ENCODE data around the gene USP53.
"Not testable (repeated sequence)": the region's sequence is repeated elsewhere in the genome, so short reads cannot be mapped to it uniquely, and the experiment has no call there.

USP53 gene

DNA sequence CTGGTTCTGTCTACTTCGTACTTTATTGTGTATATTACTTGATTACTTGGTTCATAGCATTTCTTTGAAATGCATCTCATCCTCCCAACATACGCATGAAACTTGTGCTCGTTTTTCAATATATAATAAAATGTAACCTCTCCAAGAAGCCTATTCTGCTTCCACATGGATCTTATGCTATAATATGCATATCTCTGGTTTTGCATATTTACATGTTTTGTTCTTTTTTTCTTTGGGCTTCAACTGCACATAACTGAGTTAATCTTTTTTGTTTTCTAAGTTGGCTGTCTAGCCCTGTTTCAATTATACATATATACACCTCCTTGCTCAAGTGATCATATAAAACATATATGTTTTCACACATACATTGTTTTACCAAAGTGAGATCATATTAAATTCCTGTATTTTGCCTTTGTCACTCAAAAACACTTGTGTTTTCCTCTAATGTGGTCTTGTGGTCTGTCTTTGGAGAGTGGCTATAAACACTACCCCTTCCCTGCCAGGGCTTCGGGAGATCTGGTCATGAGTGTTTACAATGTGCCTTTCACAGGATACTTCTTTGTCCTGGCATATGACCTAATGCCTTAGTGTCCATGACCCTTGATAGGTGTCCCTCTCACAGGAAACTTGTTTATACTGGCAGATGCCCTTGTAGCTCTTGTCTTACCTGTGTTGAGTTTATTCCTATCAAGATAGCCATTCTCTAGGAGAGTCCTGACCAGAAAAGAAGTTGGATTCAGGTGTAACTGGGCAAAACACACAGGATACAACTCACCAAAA, 17.6 kb downstream of the USP53 start:
- no peak for DNase-seq

DNA sequence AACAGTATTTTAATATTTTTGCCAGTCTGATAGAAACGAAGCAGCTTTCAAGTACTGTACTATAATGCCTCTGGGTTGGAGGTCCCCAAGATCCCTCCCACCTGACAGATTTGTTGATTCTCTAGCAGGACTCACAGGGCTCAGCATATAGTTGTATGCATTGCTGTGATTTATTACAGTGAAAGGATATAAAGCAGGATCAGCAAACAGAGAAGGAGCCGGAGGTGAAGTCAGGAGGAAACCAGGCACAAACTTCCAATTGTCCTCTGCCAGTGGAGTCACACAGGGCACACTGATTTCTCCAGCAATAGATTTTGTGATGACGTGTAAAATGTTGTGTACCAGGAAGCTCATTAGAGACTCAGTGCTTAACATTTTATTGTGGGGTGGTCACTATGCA, 19.0 kb downstream of the USP53 start:
- no peak for DNase-seq

GRCh38 chr4:119232286-119232685, 19.8 kb downstream of the USP53 start:
- DNase-seq = no peak

DNA sequence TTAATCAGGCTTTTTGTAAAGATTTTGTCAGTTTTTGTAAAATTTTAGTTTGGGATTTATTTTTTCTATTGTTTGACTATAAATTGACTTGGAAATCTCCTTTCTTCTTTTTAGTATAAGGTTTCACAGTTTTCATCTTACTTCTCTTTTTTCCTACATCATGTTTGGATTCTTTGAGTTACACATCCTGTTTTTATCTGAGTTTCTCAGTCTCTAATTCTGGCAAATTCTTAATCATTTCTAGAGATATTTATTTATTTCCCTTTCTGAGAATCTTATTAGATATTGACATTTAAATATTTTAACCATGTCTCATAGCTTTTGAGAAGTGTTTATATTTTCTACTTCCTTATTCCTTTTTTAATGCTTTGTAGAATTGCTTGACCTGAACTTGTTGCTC, 20.7 kb downstream of the USP53 start:
- DNase-seq = no peak

- no peak for DNase-seq
These were observed 21.2 kb downstream of the USP53 start for GRCh38 chr4:119233750-119234149.

DNA sequence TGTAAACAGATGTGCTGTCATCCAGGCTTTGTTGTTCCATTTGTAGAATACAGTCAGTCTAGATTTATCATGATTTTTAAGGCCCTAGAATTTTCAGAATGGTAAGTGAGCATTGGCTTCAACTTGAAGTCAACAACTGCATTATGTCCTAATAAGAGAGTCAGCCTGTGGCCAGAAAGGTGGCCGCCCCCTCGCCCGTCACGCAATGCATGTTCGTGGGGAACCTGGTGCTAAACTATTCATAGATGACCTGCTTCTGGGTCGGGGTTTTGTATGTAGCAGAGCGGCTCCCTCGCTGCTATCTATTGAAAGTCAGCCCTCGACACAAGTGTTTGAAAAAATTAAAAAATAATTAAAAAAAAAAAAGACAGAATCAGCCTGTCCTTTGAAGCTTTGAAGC, 24.7 kb downstream of the USP53 start:
- no peak for DNase-seq

- DNase-seq = no peak
These were observed 25.1 kb downstream of the USP53 start for GRCh38 chr4:119237642-119238041.

DNA sequence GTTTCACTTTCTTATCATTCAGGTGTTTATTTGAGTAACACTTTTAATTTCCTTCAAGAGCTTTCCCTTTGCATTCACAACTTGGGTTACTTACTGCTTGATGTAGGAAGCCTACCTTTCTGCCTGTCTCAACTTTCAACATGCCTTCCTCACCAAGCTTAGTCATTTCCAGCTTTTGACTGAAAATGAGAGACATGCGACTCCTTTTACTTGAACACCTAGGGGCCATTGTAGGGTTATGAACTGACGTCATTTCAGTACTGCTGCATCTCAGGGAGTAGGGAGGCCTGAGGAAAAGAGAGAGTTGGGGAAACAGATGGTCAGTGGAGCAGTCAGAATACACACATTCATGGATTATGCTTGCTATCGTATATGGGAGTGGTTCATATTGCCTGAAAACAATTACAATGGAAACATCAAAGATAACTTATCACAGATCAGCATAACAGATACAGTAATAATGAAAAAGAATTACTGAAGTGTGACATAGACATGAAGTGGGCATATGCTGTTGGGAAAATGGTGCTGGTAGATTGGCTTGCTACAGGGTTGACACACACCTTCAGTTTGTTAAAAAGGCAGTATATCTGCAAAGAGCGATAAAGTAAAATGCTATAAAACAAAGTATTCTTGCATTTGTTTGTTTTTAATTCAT, 25.7 kb downstream of the USP53 start:
- no peak for DNase-seq

- DNase-seq = no peak
These were observed 27.6 kb downstream of the USP53 start for GRCh38 chr4:119240128-119240527.

DNA sequence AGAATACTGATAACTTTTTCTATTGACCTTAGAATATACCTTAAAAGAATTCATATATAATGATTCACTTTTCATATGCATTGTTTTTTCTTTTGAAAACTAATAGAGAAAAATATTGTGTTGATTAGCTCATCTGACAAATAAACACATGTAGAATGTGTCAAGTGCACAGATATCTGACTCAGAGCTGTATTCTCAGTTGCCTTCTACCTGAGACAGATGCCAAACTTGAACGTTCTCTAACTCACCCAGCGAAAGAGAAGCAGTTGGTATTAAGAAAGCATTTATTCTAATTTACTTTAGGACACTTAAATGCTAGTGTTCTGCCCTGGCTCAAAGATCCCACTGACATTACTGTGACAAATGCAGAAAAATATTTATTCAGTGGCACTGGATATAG, 28.1 kb downstream of the USP53 start:
- DNase-seq = no peak

- no peak for DNase-seq
These were observed 29.9 kb downstream of the USP53 start for GRCh38 chr4:119242417-119242816.

DNA sequence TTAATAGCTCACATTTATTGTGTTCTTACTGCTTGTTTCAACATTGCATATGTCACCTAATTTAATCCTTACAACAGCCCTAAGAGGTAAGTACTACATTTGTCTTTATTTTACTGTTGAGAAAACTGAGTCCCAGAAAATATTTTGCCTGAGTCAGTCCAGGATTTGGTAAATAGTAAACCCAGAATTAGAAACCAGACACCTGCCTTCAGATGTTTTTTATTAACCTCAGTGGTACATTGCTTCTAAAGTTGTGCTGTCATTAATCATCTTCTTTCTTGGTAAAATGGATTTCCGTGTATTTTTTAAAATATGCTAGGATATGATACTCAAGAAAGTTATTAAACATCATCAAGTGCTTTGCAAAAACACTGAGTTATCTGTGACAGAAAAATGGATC, 31.4 kb downstream of the USP53 start:
- DNase-seq = no peak

DNA sequence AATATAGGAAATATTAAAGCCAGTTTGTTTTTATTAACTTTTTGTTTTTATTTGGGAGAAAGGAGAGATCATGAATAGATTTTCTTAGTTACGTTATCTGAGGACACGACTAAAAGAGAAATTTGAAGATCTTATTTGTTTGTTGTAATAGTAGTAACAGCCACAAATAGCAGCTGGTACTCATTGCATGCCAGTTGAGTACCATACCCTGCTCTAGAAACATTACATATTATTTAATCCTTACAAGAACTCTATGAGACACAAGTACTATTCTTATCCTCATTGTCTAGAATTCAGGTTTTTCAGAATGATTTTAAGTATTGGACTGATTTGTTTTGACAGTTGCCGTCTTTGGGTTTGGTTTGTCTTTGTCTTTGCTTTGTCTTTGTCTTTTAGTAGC, 31.8 kb downstream of the USP53 start:
- DNase-seq = no peak

DNA sequence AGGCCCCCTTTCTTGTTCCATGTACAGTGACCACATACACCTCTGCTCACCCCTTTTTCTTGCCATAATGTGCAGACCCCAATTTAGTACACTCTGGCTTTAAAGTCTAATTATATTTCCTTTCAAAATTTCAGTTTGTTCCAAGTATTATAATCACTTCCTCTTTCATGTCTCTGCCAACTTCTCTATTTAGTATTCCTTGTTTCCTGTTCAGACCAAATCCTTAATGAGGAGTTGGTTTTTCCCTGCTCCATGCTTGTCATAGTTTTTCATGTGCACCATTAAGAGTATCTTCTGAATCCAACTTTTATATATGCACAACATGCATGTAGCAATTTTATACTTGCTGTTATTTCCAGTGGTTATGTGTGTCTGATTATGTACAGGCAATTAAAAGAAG, 32.3 kb downstream of the USP53 start:
- no peak for DNase-seq

DNA sequence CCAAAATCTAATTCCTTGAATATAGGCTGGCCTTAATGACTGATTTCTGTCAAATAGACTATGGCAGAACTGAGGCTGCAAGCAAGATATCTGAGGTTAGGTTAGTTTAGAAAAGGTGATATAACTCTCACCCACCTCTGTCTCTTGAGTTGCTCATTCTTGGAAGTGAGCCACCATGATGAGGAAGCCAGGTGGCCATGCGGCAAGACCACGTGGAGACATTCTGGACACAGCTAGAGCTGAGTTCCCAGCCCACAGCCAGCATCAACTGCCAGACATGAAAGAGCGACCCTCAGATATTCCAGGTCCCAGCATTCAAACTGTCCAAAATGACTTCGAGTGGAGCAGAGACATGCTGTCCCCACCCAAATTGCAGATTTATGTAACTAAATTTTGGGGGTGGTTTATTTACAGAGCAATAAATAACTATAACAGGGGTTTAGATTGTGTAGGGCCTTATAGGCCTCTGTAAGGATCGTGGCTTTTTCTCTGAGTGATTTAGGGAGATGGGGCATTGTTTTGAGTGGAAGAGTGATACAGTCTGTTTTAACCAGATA, 33.7 kb downstream of the USP53 start:
- DNase-seq = no peak

DNA sequence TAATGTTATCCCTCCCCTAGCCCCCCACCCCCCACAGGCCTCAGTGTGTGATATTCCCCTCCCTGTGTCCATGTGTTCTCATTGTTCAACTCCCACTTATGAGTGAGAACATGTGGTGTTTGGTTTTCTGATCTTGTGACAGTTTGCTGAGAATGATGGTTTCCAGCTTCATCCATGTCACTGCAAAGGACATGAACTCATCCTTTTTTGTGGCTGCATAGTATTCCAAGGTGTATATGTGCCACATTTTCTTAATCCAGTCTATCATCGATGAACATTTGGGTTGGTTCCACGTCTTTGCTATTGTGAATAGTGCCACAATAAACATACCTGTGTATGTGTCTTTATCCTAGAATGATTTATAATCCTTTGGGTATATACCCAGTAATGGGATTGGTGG, 38.5 kb downstream of the USP53 start:
- DNase-seq = not testable (repeated sequence)

- not testable (repeated sequence) for DNase-seq
These were observed 42.7 kb downstream of the USP53 start for GRCh38 chr4:119255223-119255622.

GRCh38 chr4:119260528-119260927, 48.0 kb downstream of the USP53 start:
- DNase-seq = no peak

DNA sequence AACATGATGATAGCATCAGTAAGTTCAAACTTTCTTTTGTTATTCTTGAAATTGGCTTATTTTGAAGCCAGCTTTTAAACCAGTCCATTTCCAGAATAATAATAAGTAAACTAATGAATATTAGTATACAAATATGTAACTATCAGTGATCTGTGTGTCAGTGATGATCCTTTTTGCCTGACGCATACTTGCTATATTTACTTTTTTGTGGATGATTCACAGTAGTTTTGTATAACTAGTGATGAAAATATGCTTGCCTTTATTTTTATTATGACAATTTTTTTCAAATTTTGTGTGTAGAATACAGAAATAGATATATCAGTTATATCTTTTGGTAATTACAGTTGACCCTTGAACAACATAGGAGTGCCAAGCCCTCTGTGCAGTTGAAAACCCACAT, 49.5 kb downstream of the USP53 start:
- DNase-seq = no peak

DNA sequence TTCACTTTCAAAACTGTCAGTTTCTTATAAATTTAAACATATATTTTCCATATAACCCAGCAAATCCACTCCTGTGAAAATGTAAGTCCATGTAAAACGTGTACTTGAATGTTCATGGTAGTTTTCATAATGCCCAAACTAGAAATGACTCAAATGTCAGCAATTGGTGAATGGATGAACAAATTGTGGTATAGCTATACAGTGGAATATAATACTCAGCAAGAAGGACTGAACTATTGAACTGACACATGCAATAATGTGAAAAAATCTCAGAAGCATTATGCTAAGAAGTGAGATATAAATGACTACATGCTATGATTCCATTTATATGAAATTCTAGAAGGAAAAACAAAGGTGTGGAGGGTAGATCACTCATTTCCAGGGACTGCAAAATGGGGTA, 52.2 kb downstream of the USP53 start:
- no peak for DNase-seq

DNA sequence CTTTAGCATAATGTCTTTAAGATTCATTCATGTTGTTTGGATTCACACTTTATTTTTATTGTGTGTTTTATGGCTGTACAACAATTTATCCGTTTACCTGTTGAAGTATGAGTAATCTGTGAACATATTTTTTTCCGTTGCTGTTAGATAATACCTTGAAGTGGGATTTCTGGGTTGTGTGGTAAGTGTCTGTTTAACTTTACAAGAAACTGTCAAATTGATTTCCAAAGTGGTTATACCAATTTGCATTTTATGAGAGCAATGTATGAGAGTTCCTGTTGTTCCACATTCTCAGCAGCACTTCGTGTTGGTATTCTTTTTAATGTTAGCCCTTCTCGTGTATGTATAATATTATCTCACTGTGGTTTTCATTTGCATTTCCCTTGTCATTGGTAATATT, 53.6 kb downstream of the USP53 start:
- DNase-seq = no peak

- no peak for DNase-seq
These were observed 56.0 kb downstream of the USP53 start for GRCh38 chr4:119268466-119268865.

DNA sequence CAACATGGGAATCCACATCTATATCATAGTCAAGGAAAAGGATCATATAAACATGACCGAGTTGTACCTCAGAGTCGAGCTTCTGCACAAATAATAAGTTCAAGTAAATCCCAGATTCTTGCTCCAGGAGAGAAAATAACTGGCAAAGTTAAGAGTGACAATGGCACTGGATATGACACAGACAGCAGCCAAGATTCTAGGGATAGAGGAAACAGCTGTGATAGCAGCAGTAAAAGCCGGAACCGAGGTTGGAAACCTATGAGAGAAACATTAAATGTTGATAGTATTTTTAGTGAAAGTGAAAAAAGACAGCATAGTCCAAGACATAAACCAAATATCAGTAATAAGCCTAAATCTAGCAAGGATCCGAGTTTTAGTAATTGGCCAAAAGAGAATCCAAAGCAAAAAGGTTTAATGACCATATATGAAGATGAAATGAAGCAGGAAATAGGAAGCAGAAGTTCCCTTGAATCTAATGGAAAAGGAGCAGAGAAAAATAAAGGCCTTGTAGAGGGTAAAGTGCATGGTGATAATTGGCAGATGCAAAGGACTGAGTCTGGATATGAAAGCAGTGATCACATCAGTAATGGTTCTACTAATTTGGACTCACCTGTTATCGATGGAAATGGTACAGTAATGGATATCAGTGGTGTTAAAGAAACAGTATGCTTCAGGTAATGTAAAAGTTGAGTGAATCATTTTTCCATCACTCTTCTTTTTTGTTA, 59.0 kb downstream of the USP53 start:
- DNase-seq = no peak

DNA sequence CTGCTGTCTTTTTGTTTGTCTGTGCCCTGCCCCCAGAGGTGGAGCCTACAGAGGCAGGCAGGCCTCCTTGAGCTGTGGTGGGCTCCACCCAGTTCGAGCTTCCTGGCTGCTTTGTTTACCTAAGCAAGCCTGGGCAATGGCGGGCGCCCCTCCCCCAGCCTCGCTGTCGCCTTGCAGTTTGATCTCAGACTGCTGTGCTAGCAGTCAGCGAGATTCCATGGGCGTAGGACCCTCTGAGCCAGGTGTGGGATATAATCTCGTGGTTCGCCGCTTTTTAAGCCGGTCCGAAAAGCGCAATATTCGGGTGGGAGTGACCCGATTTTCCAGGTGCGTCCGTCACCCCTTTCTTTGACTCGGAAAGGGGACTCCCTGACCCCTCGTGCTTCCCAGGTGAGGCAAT, 67.0 kb downstream of the USP53 start:
- not testable (repeated sequence) for DNase-seq
